GM12878 (cell line): ENCODE results near the gene GOLGA6B. TPM values are rescaled to one million over a fixed set of nuclear protein-coding genes. Genes with fewer than 3 reads are reported as not detected.
A peak's percentile ranks its signal among the peaks of the same experiment; 100 is the strongest.

Experiments
- ATAC-seq: fragments of 200-7000 bp; cut with Tn5 transposase; 3 replicates; pipeline ENCODE4 v1.9.1; 2020; ENCODE audit warnings: mild to moderate bottlenecking, moderate library complexity
- BruUV-seq: library from RNA; stranded (reverse); fragments of 400-500 nt; replicated peaks from 2 replicates; lab custom pipeline; 2021; lab: Mats Ljungman, UMichigan
- CTCF ChIA-PET: fragments of 300-600 bp; sonication (Branson Sonifier 250); formaldehyde crosslinking; extraction: SDS; loops from one replicate; lab custom pipeline; 2021; ENCODE audit warnings: inconsistent platforms; lab: Yijun Ruan, JAX
- POLR2A ChIA-PET: fragments of 350-600 bp; formaldehyde crosslinking; extraction: SDS; loops from one replicate; lab custom pipeline; 2021; ENCODE audit warnings: inconsistent platforms; lab: Charles Lee
- RAD21 ChIA-PET: fragments of 300-600 bp; sonication (Branson Sonifier 250); formaldehyde crosslinking; loops from one replicate; lab custom pipeline; 2023; ENCODE audit warnings: antibody characterized with exemption; ENCODE audit not compliant: unreplicated experiment; lab: Charles Lee
- SMC1A ChIA-PET: fragments of 300-600 bp; sonication (Branson Sonifier 250); formaldehyde crosslinking; loops from one replicate; lab custom pipeline; 2023; ENCODE audit not compliant: unreplicated experiment, uncharacterized antibody; lab: Charles Lee
- DNase-seq: peaks from one replicate; pipeline ENCODE4 v3.0.0-alpha.2; 2011; ENCODE audit warnings: low read depth, low spot score
- FAIRE-seq: peaks from 3 replicates; lab custom pipeline; 2011; peaks lifted over from hg19 to GRCh38; lab: Jason Lieb, UNC
- H2AFZ ChIP-seq: 2 replicates; pipeline ENCODE4 v1.6.0; 2011; ENCODE audit warnings: low read depth, low read length, control low read depth; ENCODE audit not compliant: control insufficient read depth
- H3K27ac ChIP-seq: 2 replicates; pipeline ENCODE4 v1.5.1; 2011; ENCODE audit warnings: control low read depth; ENCODE audit not compliant: control insufficient read depth, insufficient read depth
- H3K27me3 ChIP-seq, 2 experiments: replicated peaks in 1 of 2; 2 replicates each; pipeline versions ENCODE4 v1.6.0 to v1.6.1; 2011; ENCODE audit warnings: low read length in 1 of 2; ENCODE audit not compliant: control insufficient read depth in 2 of 2, insufficient read depth in 2 of 2
- H3K36me3 ChIP-seq, 2 experiments: 2 replicates each; pipeline ENCODE4 v1.5.1; 2011; ENCODE audit warnings: low read length in 1 of 2; ENCODE audit not compliant: control insufficient read depth in 2 of 2, insufficient read depth in 2 of 2
- H3K4me1 ChIP-seq: 2 replicates; pipeline ENCODE4 v1.6.1; 2011; ENCODE audit warnings: mild to moderate bottlenecking, low read length, moderate library complexity, mixed read lengths; ENCODE audit not compliant: control insufficient read depth, insufficient read depth
- H3K4me2 ChIP-seq: 2 replicates; pipeline ENCODE4 v1.6.0; 2011; ENCODE audit warnings: control low read depth; ENCODE audit not compliant: control insufficient read depth, insufficient read depth
- H3K4me3 ChIP-seq: fragments of 200-600 bp; sonication (generic); 2 replicates; pipeline ENCODE4 v1.5.1; 2016
- H3K79me2 ChIP-seq: 2 replicates; pipeline ENCODE4 v1.6.0; 2011; ENCODE audit warnings: low read length; ENCODE audit not compliant: control insufficient read depth, insufficient read depth
- H3K9ac ChIP-seq: 2 replicates; pipeline ENCODE4 v1.8.0; 2011; ENCODE audit warnings: low read length, control low read depth, mixed read lengths; ENCODE audit not compliant: control insufficient read depth, insufficient read depth
- H3K9me3 ChIP-seq: replicated peaks from 3 replicates; pipeline ENCODE4 v1.5.1; 2011; ENCODE audit warnings: mild to moderate bottlenecking, low read length; ENCODE audit not compliant: control insufficient read depth, insufficient read depth
- H4K20me1 ChIP-seq: 2 replicates; pipeline ENCODE4 v1.6.0; 2011; ENCODE audit not compliant: control insufficient read depth, insufficient read depth
- ASH2L ChIP-seq: fragments of 300-600, 200-600 bp; sonication (generic); IDR thresholded peaks from 2 replicates; pipeline ENCODE4 v1.6.1; 2017; ENCODE audit warnings: low read depth, mild to moderate bottlenecking, borderline replicate concordance
- RAD21 ChIP-seq: IDR thresholded peaks from 2 replicates; pipeline ENCODE4 v1.6.1; 2011; ENCODE audit warnings: mild to moderate bottlenecking, low read depth, low read length, moderate library complexity; ENCODE audit not compliant: insufficient read depth
- TCF3 ChIP-seq: IDR thresholded peaks from 2 replicates; pipeline ENCODE4 v1.6.1; 2012; ENCODE audit warnings: low read depth, mild to moderate bottlenecking, low read length, borderline replicate concordance; ENCODE audit not compliant: insufficient read depth
- YY1 ChIP-seq: IDR thresholded peaks from 2 replicates; pipeline ENCODE4 v1.6.1; 2011; ENCODE audit warnings: low read depth, mild to moderate bottlenecking, low read length
- WGBS: methylation state at CpG from one replicate; pipeline ENCODE4 v1.1.6; 2016; ENCODE audit warnings: low lambda C conversion rate; ENCODE audit not compliant: insufficient replicate concordance, insufficient coverage; ENCODE audit errors: missing lambda C conversion rate; 5-methylcytosine and 5-hydroxymethylcytosine counted together
- in situ Hi-C: fragments of 300-500 bp; cut with MboI; formaldehyde crosslinking; loops from 9 replicates; pipeline ENCODE4 v1.14.3; 2018; ENCODE audit warnings: mixed read lengths
- intact Hi-C: fragments of 100-400 bp; cut with micrococcal nuclease; formaldehyde crosslinking; loops from one replicate; pipeline ENCODE4 v1.14.2; 2022; ENCODE audit not compliant: unreplicated experiment
- polyA plus RNA-seq, 11 experiments: library from polyadenylated mRNA; depleted of rRNA in 4 of 11; unstranded in 6 of 11; stranded (reverse) in 5 of 11; fragments of >200 nt; fragmentation: Nextera tagmentation in 4 of 11; fragmentation: Illumina TruSeq in 1 of 11; extraction: Ambion mirVana in 4 of 11; extraction: Trizol in 1 of 11; gene quantifications; 1 replicate in 1 of 11; 2 replicates in 10 of 11; pipeline versions ENCODE4 v1.2.1 to v1.2.3, GENCODE V29; 2011 to 2016; ENCODE audit warnings: inconsistent platforms in 2 of 11, missing spikeins in 2 of 11, low read depth in 1 of 11
- total RNA-seq, 4 experiments: library from RNA; depleted of rRNA in 3 of 4; stranded (reverse); fragments of >200 nt in 3 of 4; fragmentation: Illumina TruSeq in 1 of 4; extraction: Trizol in 1 of 4; gene quantifications; 2 replicates each; pipeline versions ENCODE4 v1.2.1 to v1.2.3, GENCODE V29; 2013 to 2021
- TF ChIP-seq, protein P1 (sequence below): fragments of 450-650 bp; IDR thresholded peaks from 2 replicates; pipeline ENCODE4 v1.6.1; 2017; ENCODE audit warnings: mild to moderate bottlenecking
- TF ChIP-seq, protein P2 (sequence below): IDR thresholded peaks from 2 replicates; pipeline ENCODE4 v1.6.1; 2012; ENCODE audit warnings: low read depth, low read length, improper control_type of control experiment

The GOLGA6B gene
- total and polyA plus RNA-seq, 10 of the 15 experiments (the other 5 are each of a cell fraction or from before 2014, with no cell fraction given): not detected

DNA sequence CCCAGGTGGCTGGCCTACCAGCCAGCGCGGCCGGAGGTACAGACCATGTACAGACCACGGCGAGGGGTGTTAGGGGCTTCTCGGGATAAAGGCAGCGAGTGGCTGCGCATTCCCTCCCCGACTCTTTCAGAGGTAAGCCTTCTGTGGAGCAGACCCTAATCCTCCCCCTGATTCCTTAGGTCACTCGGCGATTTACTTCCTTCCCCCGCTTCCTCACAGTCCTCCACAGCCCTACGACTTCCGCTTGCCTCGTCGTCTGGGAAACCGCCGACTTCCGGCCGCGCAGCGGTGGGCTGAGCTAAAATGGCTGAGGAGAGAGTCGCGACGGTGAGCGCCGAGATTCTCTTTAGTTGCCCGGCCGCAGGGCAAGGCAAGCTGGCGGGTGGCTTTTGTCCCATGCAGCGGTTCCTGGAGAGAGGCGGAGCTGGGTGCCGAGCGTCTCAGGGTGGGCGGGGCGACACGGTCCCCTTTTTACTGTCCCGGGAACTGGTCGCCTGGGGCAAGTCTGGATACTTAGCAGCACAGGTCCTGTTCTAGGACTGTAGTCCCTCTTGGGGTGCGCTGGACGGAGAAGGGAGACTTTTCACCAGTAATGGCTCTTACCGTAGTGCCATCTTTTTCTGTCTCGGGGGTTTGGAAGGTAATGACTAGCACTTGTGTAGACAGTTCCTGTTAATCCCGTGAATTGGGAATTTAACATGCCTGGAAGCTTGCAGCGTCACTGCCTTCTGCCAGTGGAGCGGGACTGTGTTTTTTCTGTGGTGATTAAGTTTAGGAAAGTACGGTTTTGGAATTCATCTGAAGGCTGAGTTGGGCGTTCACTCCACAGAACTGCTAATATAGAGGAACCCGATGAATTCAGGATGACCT lies 31.7 kb downstream of the GOLGA6B start, which contains the start of the genes BBS4 and HIGD2B (continued):
- TF ChIP-seq ASH2L (no peak), YY1 (peak; percentile 95)

DNA sequence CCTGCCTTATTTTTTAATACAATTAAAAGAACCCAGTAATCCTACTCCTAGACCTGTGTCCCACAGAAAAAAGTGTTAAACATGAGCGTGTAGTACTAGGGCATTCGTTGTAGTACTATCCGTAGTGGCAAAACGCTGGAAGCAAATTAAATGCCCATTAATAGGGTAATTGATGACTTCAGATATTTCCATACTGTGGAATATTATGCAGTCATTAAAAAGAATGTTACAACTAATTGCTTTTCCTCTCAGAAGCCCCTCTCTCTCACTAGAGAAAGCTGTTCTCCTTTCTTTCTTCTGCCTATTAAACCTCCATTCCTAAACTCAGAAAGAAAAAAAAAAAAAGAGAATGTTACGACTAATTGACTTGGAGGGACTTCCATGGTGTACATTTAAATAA lies 34.2 kb downstream of the GOLGA6B start:
- Histone ChIP-seq H3K79me2 (no peaks in the 10 kb centered on the region), H3K27ac (no peak overlapping the region), H3K36me3 (no peaks in the 10 kb centered on the region), H3K27me3 (no peaks in the 10 kb centered on the region), H4K20me1 (no peaks in the 10 kb centered on the region), H3K9me3 (no peaks in the 10 kb centered on the region), H3K4me2 (no peak overlapping the region), H2AFZ (no peak overlapping the region), H3K4me3 (no peak overlapping the region), H3K4me1 (no peaks in the 10 kb centered on the region), H3K9ac (no peak overlapping the region)
- TF ChIP-seq, protein P1, sequence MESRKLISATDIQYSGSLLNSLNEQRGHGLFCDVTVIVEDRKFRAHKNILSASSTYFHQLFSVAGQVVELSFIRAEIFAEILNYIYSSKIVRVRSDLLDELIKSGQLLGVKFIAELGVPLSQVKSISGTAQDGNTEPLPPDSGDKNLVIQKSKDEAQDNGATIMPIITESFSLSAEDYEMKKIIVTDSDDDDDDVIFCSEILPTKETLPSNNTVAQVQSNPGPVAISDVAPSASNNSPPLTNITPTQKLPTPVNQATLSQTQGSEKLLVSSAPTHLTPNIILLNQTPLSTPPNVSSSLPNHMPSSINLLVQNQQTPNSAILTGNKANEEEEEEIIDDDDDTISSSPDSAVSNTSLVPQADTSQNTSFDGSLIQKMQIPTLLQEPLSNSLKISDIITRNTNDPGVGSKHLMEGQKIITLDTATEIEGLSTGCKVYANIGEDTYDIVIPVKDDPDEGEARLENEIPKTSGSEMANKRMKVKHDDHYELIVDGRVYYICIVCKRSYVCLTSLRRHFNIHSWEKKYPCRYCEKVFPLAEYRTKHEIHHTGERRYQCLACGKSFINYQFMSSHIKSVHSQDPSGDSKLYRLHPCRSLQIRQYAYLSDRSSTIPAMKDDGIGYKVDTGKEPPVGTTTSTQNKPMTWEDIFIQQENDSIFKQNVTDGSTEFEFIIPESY: no peak
- TF ChIP-seq, protein P2, sequence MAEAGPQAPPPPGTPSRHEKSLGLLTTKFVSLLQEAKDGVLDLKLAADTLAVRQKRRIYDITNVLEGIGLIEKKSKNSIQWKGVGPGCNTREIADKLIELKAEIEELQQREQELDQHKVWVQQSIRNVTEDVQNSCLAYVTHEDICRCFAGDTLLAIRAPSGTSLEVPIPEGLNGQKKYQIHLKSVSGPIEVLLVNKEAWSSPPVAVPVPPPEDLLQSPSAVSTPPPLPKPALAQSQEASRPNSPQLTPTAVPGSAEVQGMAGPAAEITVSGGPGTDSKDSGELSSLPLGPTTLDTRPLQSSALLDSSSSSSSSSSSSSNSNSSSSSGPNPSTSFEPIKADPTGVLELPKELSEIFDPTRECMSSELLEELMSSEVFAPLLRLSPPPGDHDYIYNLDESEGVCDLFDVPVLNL: no peak
- no peak for TF ChIP-seq RAD21
- no peak for TF ChIP-seq TCF3
- no peak for ATAC-seq
- in situ Hi-C loops (no loop called here), intact Hi-C loops (no loop called here)
- ChIA-PET CTCF (interaction anchor here (0.8 kb wide), 1 partner anchor 35 kb away, joined by 3 read pairs; no protein-coding TSS in a partner anchor), POLR2A (interaction anchor here (0.6 to 0.7 kb wide), 2 partner anchors 18 to 245 kb away, joined by 3 to 8 read pairs; no protein-coding TSS in a partner anchor), SMC1A (no interaction called here), RAD21 (no interaction called here)
- FAIRE-seq: no peak
- BruUV-seq: no TSS peak
- DNase-seq: no peak
- WGBS: 96% methylated on average over 5 of the region's 5 CpGs
